Panc1 (cell line): Measurements from ENCODE around the gene GARIN5B. TPM values are rescaled to one million over a fixed set of nuclear protein-coding genes. Genes with fewer than 3 reads are reported as not detected.
"Not testable (repeated sequence)": the region's sequence is repeated elsewhere in the genome, so short reads cannot be mapped to it uniquely, and the experiment has no call there.

Experiments used
- ATAC-seq: fragments of 200-7000 bp; cut with Tn5 transposase; 2 replicates; pipeline ENCODE4 v1.9.1; 2020; ENCODE audit warnings: mild to moderate bottlenecking, moderate library complexity
- BruUV-seq: library from RNA; stranded (reverse); fragments of 400-500 nt; replicated peaks from 2 replicates; lab custom pipeline; 2021; lab: Mats Ljungman, UMichigan
- CTCF ChIA-PET: fragments of 300-600 bp; sonication (Branson Sonifier 250); formaldehyde crosslinking; loops from one replicate; lab custom pipeline; 2022; ENCODE audit warnings: antibody characterized with exemption; lab: Charles Lee
- POLR2A ChIA-PET: fragments of 300-600 bp; sonication (Branson Sonifier 250); formaldehyde crosslinking; loops from one replicate; lab custom pipeline; 2022; ENCODE audit warnings: antibody characterized with exemption; lab: Charles Lee
- DNase-seq: peaks from one replicate; pipeline ENCODE4 v3.0.0-alpha.2; 2010; ENCODE audit warnings: low read depth, low spot score
- H3K27ac ChIP-seq: 2 replicates; pipeline ENCODE4 v1.5.1; 2011; ENCODE audit warnings: mild to moderate bottlenecking, low read length, inconsistent platforms
- H3K27me3 ChIP-seq: fragments of 200-500 bp; sonication (Bioruptor generic); 2 replicates; pipeline ENCODE4 v1.6.0; 2014; ENCODE audit warnings: low read length, inconsistent platforms; ENCODE audit not compliant: control insufficient read depth, insufficient read depth
- H3K36me3 ChIP-seq: fragments of 200-500 bp; sonication (Bioruptor generic); 2 replicates; pipeline ENCODE4 v1.5.1; 2014; ENCODE audit warnings: inconsistent platforms, mild to moderate bottlenecking, low read length, moderate library complexity; ENCODE audit not compliant: control insufficient read depth, insufficient read depth
- H3K4me1 ChIP-seq: 2 replicates; pipeline ENCODE4 v1.5.1; 2011; ENCODE audit warnings: inconsistent platforms, mild to moderate bottlenecking, low read length, moderate library complexity; ENCODE audit not compliant: control insufficient read depth, insufficient read depth
- H3K4me3 ChIP-seq, 2 experiments: 2 replicates each; pipeline ENCODE4 v1.5.1; 2011 to 2012; ENCODE audit warnings: low read depth in 2 of 2, low read length in 2 of 2, mild to moderate bottlenecking in 2 of 2, inconsistent platforms in 1 of 2, moderate library complexity in 1 of 2
- H3K9me3 ChIP-seq: fragments of 200-500 bp; sonication (Bioruptor generic); 2 replicates; pipeline ENCODE4 v1.5.1; 2014; ENCODE audit warnings: low read depth, mild to moderate bottlenecking, inconsistent platforms, low read length, moderate library complexity; ENCODE audit not compliant: control insufficient read depth, insufficient read depth
- CTCF ChIP-seq: fragments of 450-650 bp; IDR thresholded peaks from 2 replicates; pipeline ENCODE4 v1.5.1; 2017; ENCODE audit warnings: mild to moderate bottlenecking
- POLR2AphosphoS5 ChIP-seq: IDR thresholded peaks from 2 replicates; pipeline ENCODE4 v1.6.1; 2012; ENCODE audit warnings: mild to moderate bottlenecking, low read depth, low read length, moderate library complexity
- SIN3A ChIP-seq: IDR thresholded peaks from 2 replicates; pipeline ENCODE4 v1.6.1; 2012; ENCODE audit warnings: low read depth, mild to moderate bottlenecking, low read length, moderate library complexity, borderline replicate concordance; ENCODE audit not compliant: insufficient read depth
- TCF7L2 ChIP-seq: IDR thresholded peaks from 2 replicates; pipeline ENCODE4 v1.6.1; 2011; ENCODE audit warnings: mild to moderate bottlenecking, low read depth, low read length, inconsistent platforms
- in situ Hi-C: cut with HindIII; loops from 2 replicates; pipeline ENCODE4 v1.10.0; 2016; ENCODE audit warnings: low sequenced_read_pairs, low pct_unique_long_range_greater_than_20kb
- intact Hi-C: fragments of 100-400 bp; cut with micrococcal nuclease; formaldehyde crosslinking; loops from one replicate; pipeline ENCODE4 v1.10.0; 2022; ENCODE audit not compliant: unreplicated experiment
- total RNA-seq: library from RNA; stranded (reverse); gene quantifications from one replicate; pipeline ENCODE4 v1.2.1, GENCODE V29; 2021; ENCODE audit not compliant: unreplicated experiment
- TF ChIP-seq, protein P1 (sequence below), 2 experiments: IDR thresholded peaks; 2 replicates each; pipeline ENCODE4 v1.6.1; 2011 to 2012; ENCODE audit warnings: low read depth in 2 of 2, control low read depth in 1 of 2, low read length in 1 of 2, mild to moderate bottlenecking in 1 of 2, moderate library complexity in 1 of 2; ENCODE audit not compliant: insufficient read depth in 1 of 2

The GARIN5B gene
- total RNA-seq, 1 experiment from 2014 or later: not detected

GRCh38 chr19:55402509-55402908, 39.4 kb upstream of the GARIN5B start:
- intact Hi-C loops (no loop called here), in situ Hi-C loops (no loop called here)
- no peaks in the 10 kb centered on the region for H3K9me3 ChIP-seq
- TF ChIP-seq, protein P1, sequence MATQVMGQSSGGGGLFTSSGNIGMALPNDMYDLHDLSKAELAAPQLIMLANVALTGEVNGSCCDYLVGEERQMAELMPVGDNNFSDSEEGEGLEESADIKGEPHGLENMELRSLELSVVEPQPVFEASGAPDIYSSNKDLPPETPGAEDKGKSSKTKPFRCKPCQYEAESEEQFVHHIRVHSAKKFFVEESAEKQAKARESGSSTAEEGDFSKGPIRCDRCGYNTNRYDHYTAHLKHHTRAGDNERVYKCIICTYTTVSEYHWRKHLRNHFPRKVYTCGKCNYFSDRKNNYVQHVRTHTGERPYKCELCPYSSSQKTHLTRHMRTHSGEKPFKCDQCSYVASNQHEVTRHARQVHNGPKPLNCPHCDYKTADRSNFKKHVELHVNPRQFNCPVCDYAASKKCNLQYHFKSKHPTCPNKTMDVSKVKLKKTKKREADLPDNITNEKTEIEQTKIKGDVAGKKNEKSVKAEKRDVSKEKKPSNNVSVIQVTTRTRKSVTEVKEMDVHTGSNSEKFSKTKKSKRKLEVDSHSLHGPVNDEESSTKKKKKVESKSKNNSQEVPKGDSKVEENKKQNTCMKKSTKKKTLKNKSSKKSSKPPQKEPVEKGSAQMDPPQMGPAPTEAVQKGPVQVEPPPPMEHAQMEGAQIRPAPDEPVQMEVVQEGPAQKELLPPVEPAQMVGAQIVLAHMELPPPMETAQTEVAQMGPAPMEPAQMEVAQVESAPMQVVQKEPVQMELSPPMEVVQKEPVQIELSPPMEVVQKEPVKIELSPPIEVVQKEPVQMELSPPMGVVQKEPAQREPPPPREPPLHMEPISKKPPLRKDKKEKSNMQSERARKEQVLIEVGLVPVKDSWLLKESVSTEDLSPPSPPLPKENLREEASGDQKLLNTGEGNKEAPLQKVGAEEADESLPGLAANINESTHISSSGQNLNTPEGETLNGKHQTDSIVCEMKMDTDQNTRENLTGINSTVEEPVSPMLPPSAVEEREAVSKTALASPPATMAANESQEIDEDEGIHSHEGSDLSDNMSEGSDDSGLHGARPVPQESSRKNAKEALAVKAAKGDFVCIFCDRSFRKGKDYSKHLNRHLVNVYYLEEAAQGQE (IDR thresholded peaks at IDR 0.05; ENCODE audit: insufficient read depth in 1 of 2, low read depth in 2 of 2, low read length in 1 of 2): no peak
- no peak for TF ChIP-seq POLR2AphosphoS5
- no peak for TF ChIP-seq CTCF
- TF ChIP-seq TCF7L2: no peak
- no peak for TF ChIP-seq SIN3A
- H3K27me3 ChIP-seq: no peaks in the 10 kb centered on the region
- H3K36me3 ChIP-seq: peaks cover 32% of the 10 kb centered on the region
- H3K4me1 ChIP-seq: peaks cover 30% of the 10 kb centered on the region
- no peak overlapping the region for H3K4me3 ChIP-seq
- POLR2A ChIA-PET: no interaction called here
- no peak for ATAC-seq
- DNase-seq: no peak
- H3K27ac ChIP-seq: peak overlapping the region; percentile 8; the same call in 1 of the 2 replicates
- CTCF ChIA-PET: interaction anchor here (0.5 kb wide), 1 partner anchor 258 kb away, joined by 5 read pairs; no protein-coding TSS in a partner anchor
- no TSS peak for BruUV-seq

DNA sequence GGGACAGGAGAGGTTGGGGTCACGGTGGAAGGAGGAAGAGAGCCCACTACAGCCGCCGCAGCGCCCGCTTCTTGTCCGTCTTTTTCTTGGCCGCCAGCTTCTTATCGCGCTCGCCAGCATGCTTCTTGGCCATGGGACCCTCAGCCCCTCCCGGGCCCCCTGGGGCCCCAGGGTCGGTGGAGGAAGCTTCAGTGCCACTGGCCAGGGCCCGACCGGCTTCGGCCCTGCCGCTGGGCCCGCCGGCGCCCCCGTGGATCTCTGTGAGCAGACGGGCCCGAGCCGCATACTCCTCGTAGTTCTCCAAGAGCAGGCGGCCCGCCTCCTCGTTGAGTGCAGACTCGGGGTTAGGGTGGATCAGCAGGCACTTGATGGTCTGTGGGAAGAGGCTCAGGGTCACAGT, 38.3 kb upstream of the GARIN5B start:
- H3K4me3 ChIP-seq, BruUV-seq, POLR2A ChIA-PET, DNase-seq, H3K9me3 ChIP-seq, in situ Hi-C loops, intact Hi-C loops, CTCF ChIA-PET, ATAC-seq, H3K27me3 ChIP-seq, H3K27ac ChIP-seq: not testable (repeated sequence)
- Histone ChIP-seq H3K4me1 (peaks cover 28% of the 10 kb centered on the region), H3K36me3 (peaks cover 25% of the 10 kb centered on the region)

DNA sequence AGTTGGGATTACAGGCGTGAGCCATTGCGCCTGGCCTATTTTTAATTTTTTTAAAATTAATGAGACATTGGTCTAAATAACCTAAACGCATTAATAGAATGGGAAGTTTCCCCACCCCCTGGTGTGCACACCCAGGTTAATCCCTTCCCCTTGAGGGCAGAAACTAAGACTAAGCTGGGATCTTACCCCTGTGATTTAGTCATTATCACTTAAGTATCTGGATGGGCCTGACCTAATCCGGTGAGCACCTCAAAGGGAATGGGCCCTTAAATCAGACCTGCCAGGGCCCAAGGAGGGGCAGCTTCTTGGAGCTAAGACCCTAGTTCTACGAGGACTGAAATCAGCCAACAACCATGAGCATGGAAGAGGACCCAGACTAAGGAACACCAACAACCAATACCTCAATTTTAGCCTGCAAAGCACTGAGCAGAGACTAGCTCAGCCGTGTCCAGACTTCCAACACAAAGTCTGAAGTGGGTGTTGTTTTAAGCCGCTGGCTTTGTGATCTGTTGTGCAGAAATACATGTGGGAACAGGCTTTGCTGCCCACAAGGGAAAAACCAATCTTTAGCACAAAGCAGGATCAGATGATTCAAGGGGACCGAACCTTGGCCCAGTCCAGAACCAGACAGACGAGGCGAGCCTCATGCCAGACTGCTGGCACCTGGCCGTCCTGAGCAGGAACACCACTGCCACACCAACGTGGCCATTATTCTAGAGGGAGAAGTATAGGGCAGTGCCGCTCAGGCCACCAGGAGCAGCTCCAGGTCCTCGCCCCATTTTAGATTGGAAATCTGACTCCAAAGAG, 37.4 kb upstream of the GARIN5B start:
- in situ Hi-C loops: no loop called here
- DNase-seq (no peak), ATAC-seq (peak; percentile 20)
- Histone ChIP-seq H3K4me1 (peaks cover 19% of the 10 kb centered on the region), H3K27ac (no peak overlapping the region; the same call in 1 of the 2 replicates), H3K27me3 (no peaks in the 10 kb centered on the region), H3K9me3 (no peaks in the 10 kb centered on the region), H3K4me3 (no peak overlapping the region), H3K36me3 (peaks cover 21% of the 10 kb centered on the region)
- ChIA-PET POLR2A (no interaction called here), CTCF (no interaction called here)
- BruUV-seq: no TSS peak
- intact Hi-C loops: no loop called here
- TF ChIP-seq POLR2AphosphoS5: no peak
- TF ChIP-seq CTCF: no peak
- no peak for TF ChIP-seq TCF7L2
- no peak for TF ChIP-seq SIN3A
- TF ChIP-seq, protein P1 (IDR thresholded peaks at IDR 0.05; ENCODE audit: insufficient read depth in 1 of 2, low read depth in 2 of 2, low read length in 1 of 2): no peak
